GM06990 (cell line): Measurements from ENCODE around the gene ANTXR1.

Experiments used
- DNase-seq: peaks from one replicate; pipeline ENCODE4 v3.0.0-alpha.2; 2011; ENCODE audit not compliant: insufficient read length; ENCODE audit errors: extremely low read depth
- H3K27me3 ChIP-seq: replicated peaks from 2 replicates; pipeline ENCODE4 v1.6.0; 2011; ENCODE audit warnings: low read length; ENCODE audit not compliant: control insufficient read depth, insufficient read depth
- H3K36me3 ChIP-seq: 2 replicates; pipeline ENCODE4 v1.5.1; 2011; ENCODE audit warnings: low read length; ENCODE audit not compliant: control insufficient read depth, insufficient read depth
- H3K4me3 ChIP-seq: replicated peaks from 2 replicates; pipeline ENCODE4 v1.5.1; 2011; ENCODE audit warnings: low read depth, mild to moderate bottlenecking, control low read depth, low read length
- CTCF ChIP-seq: IDR thresholded peaks from 2 replicates; pipeline ENCODE4 v1.5.1; 2011; ENCODE audit warnings: low read length, control low read depth, mild to moderate bottlenecking, inconsistent platforms; ENCODE audit not compliant: insufficient read depth, poor library complexity, severe bottlenecking

ANTXR1 gene

GRCh38 chr2:69030800-69031428, 17.9 kb downstream of the ANTXR1 start:
- Histone ChIP-seq H3K27me3 (no peaks in the 10 kb centered on the region; the same call in none of the 2 replicates), H3K36me3 (no peaks in the 10 kb centered on the region), H3K4me3 (no peak overlapping the region)
- TF ChIP-seq CTCF, result no peak
- DNase-seq, result no peak

GRCh38 chr2:69031466-69031865, 18.5 kb downstream of the ANTXR1 start:
- no peaks in the 10 kb centered on the region; the same call in none of the 2 replicates for H3K27me3 ChIP-seq
- no peaks in the 10 kb centered on the region for H3K36me3 ChIP-seq
- DNase-seq, result no peak
- no peak overlapping the region for H3K4me3 ChIP-seq
- no peak for TF ChIP-seq CTCF

GRCh38 chr2:69032336-69032735, 19.4 kb downstream of the ANTXR1 start:
- no peak for DNase-seq
- Histone ChIP-seq H3K27me3 (no peaks in the 10 kb centered on the region; the same call in 1 of the 2 replicates), H3K36me3 (no peaks in the 10 kb centered on the region), H3K4me3 (no peak overlapping the region)
- no peak for TF ChIP-seq CTCF

GRCh38 chr2:69033461-69034095, 20.6 kb downstream of the ANTXR1 start:
- DNase-seq, result no peak
- Histone ChIP-seq H3K36me3 (no peaks in the 10 kb centered on the region), H3K4me3 (no peak overlapping the region), H3K27me3 (no peaks in the 10 kb centered on the region)
- TF ChIP-seq CTCF, result no peak

DNA sequence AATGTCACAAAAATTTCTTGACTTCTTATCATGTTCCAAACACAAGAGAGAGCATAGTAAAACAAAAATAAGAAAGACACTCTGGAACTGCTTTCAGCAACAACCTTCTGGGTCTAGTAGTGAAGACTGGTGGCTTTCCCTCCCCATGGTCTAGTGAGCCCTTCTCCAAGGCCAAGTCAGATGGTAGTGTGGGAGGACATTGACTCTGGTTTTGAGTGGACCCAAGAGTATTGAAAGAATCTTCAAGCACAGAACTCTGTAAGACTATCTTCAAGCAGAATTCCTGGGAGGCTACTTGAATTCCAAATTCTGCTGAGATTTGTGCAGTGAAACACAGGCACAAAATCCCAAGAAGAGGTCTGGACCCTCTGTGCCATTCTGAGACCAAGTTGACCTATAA, 21.1 kb downstream of the ANTXR1 start:
- no peaks in the 10 kb centered on the region for H3K27me3 ChIP-seq
- no peak for TF ChIP-seq CTCF
- DNase-seq, result no peak
- no peaks in the 10 kb centered on the region for H3K36me3 ChIP-seq
- H3K4me3 ChIP-seq, result no peak overlapping the region
